ENCODE results near the gene ZNF500. TPM values are rescaled to one million over a fixed set of nuclear protein-coding genes. Genes with fewer than 3 reads are reported as not detected.

ZNF500 gene
- 10 to 100 TPM in 2 of 3 donors, 1 to 10 TPM in 1; 8.2 to 17.0 (median 16.4) TPM for total RNA-seq

DNA sequence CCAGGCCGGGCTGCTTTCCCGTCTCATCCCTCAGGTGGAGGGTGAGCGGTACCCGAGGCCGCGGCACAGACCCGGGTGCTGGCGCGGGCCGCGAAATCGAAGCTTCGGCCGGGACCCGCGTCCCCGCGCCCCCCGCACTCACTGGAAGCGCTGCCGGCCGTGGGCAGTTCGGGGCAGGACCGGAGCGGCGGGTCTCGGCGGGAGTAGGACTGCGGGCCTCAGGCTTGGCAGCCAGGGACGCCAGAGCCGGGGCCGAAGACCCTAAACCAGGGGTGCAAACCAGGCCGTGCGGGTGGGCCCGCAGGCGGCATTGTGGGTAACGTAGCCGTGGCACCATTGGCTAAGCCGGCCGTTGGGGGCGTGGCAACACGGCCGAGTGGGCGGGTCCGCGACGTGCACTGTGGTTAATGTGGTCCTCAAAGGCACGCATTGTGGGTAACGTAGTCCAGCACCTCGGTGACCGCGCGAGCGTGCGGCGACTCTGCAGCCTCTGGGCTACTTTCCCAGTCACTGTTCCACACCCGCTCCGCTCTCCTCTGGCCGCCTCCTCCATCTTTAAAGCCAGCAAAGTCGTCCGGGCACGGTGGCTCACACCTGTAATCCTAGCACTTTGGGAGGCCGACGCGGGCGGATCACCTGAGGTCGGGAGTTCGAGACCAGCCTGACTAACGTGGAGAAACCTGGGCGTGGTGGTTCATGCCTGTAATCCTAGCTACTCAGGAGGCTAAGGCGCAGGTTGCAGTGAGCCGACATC, at the start of gene ZNF500:
TSS of gene ZNF500 (minus strand) at position 288 of the 754 bp plus-strand sequence. CDS start 1,184 bp downstream, outside the sequence.
- Histone ChIP-seq H3K27me3 (no peaks in the 10 kb centered on the region), H3K4me3 (peak within 1 kb of the TSS; percentile 83 to 93 (median 87)), H3K9me3 (no peaks in the 10 kb centered on the region), H3K27ac (peak within 1 kb of the TSS; percentile 89 to 93), H3K4me1 (peaks cover 6 to 14% of the 10 kb centered on the region in 2 donors), H3K36me3 (no peaks in the 10 kb centered on the region)
- peak; percentile 98 for DNase-seq (ENCODE audit: low spot score in 2 of 2)
- intact Hi-C loops (cut with DNase I; ENCODE audit: low total_unique reads) = no loop called here
- TF ChIP-seq POLR2AphosphoS5 (IDR thresholded peaks at IDR 0.05) = peak; percentile 64 to 73 (median 69)
- TF ChIP-seq CTCF (IDR thresholded peaks at IDR 0.05) = no peak
- TF ChIP-seq POLR2A (IDR thresholded peaks at IDR 0.05) = no peak

DNA sequence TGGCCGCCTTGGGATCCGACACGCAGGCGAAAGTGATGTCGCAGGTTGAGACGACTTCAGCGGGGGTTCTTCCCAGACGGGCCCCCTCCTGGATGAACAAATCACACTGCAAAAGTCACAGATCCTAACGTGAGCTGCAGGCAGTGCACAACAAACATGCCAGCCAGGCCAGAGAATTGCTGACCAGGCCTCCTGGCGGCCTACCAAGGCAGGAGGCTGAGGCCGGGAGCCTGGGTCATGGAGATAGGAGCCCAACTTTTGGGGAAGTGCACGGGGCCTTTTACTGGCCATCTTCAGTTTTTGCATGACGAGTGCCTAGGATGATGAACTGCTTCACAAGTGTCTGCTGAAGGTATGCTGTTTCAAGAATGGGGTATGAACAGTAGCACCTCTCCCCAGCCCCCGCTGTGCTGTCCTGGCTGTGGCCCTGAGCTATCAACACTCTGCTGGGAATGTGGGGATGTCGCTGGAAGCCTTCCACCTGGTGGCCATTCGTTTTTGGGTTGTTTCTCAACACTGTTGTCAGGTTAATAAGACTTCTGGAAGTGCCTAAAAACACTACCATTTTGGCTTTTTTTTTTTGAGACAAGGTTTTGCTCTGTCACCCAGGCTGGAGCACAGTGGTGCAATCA, 47.7 kb upstream of the ZNF500 start:
- H3K36me3 ChIP-seq = peaks cover 14% of the 10 kb centered on the region
- H3K27me3 ChIP-seq = no peaks in the 10 kb centered on the region
- H3K4me3 ChIP-seq = no peak overlapping the region
- no peaks in the 10 kb centered on the region for H3K4me1 ChIP-seq
- intact Hi-C loops (cut with DNase I; ENCODE audit: low total_unique reads) = no loop called here
- TF ChIP-seq CTCF (IDR thresholded peaks at IDR 0.05) (no peak), POLR2A (IDR thresholded peaks at IDR 0.05) (no peak), POLR2AphosphoS5 (IDR thresholded peaks at IDR 0.05) (no peak)
- H3K27ac ChIP-seq = no peak overlapping the region
- H3K9me3 ChIP-seq = no peaks in the 10 kb centered on the region
- DNase-seq (ENCODE audit: low spot score in 2 of 2) = no peak

- Histone ChIP-seq H3K27ac (no peak overlapping the region), H3K4me3 (no peak overlapping the region), H3K9me3 (no peaks in the 10 kb centered on the region), H3K27me3 (no peaks in the 10 kb centered on the region), H3K36me3 (peaks cover 14% of the 10 kb centered on the region), H3K4me1 (no peaks in the 10 kb centered on the region)
- DNase-seq (ENCODE audit: low spot score in 2 of 2) = no peak
- intact Hi-C loops (cut with DNase I; ENCODE audit: low total_unique reads) = no loop called here
- TF ChIP-seq POLR2A (IDR thresholded peaks at IDR 0.05) (no peak), POLR2AphosphoS5 (IDR thresholded peaks at IDR 0.05) (no peak), CTCF (IDR thresholded peaks at IDR 0.05) (no peak)
Observed at GRCh38 chr16:4814046-4814445, 47.1 kb upstream of the ZNF500 start.

- Histone ChIP-seq H3K9me3 (no peaks in the 10 kb centered on the region), H3K27ac (no peak overlapping the region), H3K36me3 (peaks cover 14% of the 10 kb centered on the region), H3K4me1 (no peaks in the 10 kb centered on the region), H3K4me3 (no peak overlapping the region), H3K27me3 (no peaks in the 10 kb centered on the region)
- no peak for TF ChIP-seq POLR2A (IDR thresholded peaks at IDR 0.05)
- no peak for TF ChIP-seq POLR2AphosphoS5 (IDR thresholded peaks at IDR 0.05)
- TF ChIP-seq CTCF (IDR thresholded peaks at IDR 0.05) = no peak
- intact Hi-C loops (cut with DNase I; ENCODE audit: low total_unique reads) = no loop called here
- DNase-seq (ENCODE audit: low spot score in 2 of 2) = no peak
Observed at GRCh38 chr16:4813251-4814003, 46.5 kb upstream of the ZNF500 start.
